Heart right ventricle (tissue), 16 donors: ENCODE results near the gene FRY. TPM values are rescaled to one million over a fixed set of nuclear protein-coding genes. Genes with fewer than 3 reads are reported as not detected.
A peak's percentile ranks its signal among the peaks of the same experiment; 100 is the strongest.

Source experiments
- ATAC-seq, 8 donors: fragments of 200-7000 bp; cut with Tn5 transposase; one replicate each; pipeline ENCODE4 v1.9.1; 2020; ENCODE audit warnings: mild to moderate bottlenecking in 8 of 8, moderate library complexity in 8 of 8, moderate number of reproducible peaks in 1 of 8
- DNase-seq, 2 donors: peaks; one replicate each; pipeline ENCODE4 v3.0.0-alpha.2; 2020
- H3K27ac ChIP-seq, 10 donors: fragments of 200-600 bp; sonication (generic) in 2 of 10; one replicate each; pipeline versions ENCODE4 v1.5.0 to v1.8.0; 2020 to 2022; ENCODE audit warnings: mild to moderate bottlenecking in 3 of 10
- H3K27me3 ChIP-seq, 7 donors: fragments of 200-600 bp; one replicate each; pipeline ENCODE4 v1.8.0; 2021 to 2022; ENCODE audit warnings: mild to moderate bottlenecking in 2 of 7
- H3K36me3 ChIP-seq, 9 donors: fragments of 200-600 bp; sonication (generic) in 1 of 9; one replicate each; pipeline versions ENCODE4 v1.5.0 to v1.8.0; 2020 to 2022; ENCODE audit warnings: mild to moderate bottlenecking in 2 of 9
- H3K4me1 ChIP-seq, 9 donors: fragments of 200-600 bp; sonication (generic) in 1 of 9; one replicate each; pipeline versions ENCODE4 v1.5.0 to v1.8.0; 2020 to 2022; ENCODE audit warnings: mild to moderate bottlenecking in 4 of 9
- H3K4me3 ChIP-seq, 10 donors: fragments of 200-600 bp; sonication (generic) in 2 of 10; one replicate each; pipeline versions ENCODE4 v1.5.0 to v1.8.0; 2020 to 2022; ENCODE audit warnings: mild to moderate bottlenecking in 7 of 10, moderate library complexity in 2 of 10
- H3K9me3 ChIP-seq, 11 donors: fragments of 200-600 bp in 10 of 11; sonication (generic) in 2 of 11; one replicate each; pipeline versions ENCODE4 v1.5.0 to v1.8.0; 2013 to 2022; ENCODE audit warnings: mild to moderate bottlenecking in 2 of 11, control low read depth in 1 of 11, moderate library complexity in 1 of 11
- CTCF ChIP-seq, 9 donors: fragments of 200-600 bp; sonication (generic) in 2 of 9; IDR thresholded peaks; one replicate each; pipeline versions ENCODE4 v1.5.0 to v1.8.0; 2021 to 2022; ENCODE audit warnings: antibody characterized with exemption in 9 of 9, mild to moderate bottlenecking in 5 of 9, moderate library complexity in 1 of 9
- WGBS, 2 donors: extraction: QIAGEN DNeasy Blood & Tissue Kit; methylation state at CpG; one replicate each; pipeline ENCODE4 v1.1.7; 2013; ENCODE audit warnings: inconsistent platforms in 1 of 2; 5-methylcytosine and 5-hydroxymethylcytosine counted together
- intact Hi-C, 10 donors: fragments of 100-400 bp; cut with DNase I; formaldehyde crosslinking; loops; one replicate each; pipeline versions ENCODE4 v1.11.1 to v1.14.2; 2022
- polyA plus RNA-seq, 2 donors: library from polyadenylated mRNA; stranded (reverse); fragments of 200-250 nt; gene quantifications; one replicate each; pipeline ENCODE4 v1.2.3, GENCODE V29; 2013
- total RNA-seq, 10 donors: library from RNA; stranded (reverse); fragmentation: NEBNext Ultra II Directional in 3 of 10; extraction: Animal tissue kit (Norgen Biotek cat#: 25700) in 3 of 10; gene quantifications; one replicate each; pipeline versions ENCODE4 v1.2.1 to v1.2.4, GENCODE V29; 2021 to 2023
- donor health status: Arrhythmogenic right ventricular cardiomyopathy.
- donor health status: ischemic (EF 13 %, LVEDD 7.1; RV severe dilation, severe dysfunction).
- donor health status: healthy with polysubstance abuse.
- donor health status: DM: no; HTN: yes; CAD: no.
- donor health status: DM: no; HTN: no; CAD: no.
- donor health status: ischemic (EF 25% LVEDD 6.9; RV normal size, moderate dysfunction).
- donor health status: ischemic (EF 25% LVEDD 5.7; RV mildly dilated, moderate dysfunction).
- donor health status: healthy.
- donor health status: DM: yes; HTN: yes; CAD: no.
- donor health status: Ischemic cardiomyopathy.
- donor health status: ischemic (EF 35%, LVEDD 5.7; RV mildly dilated, moderate dysfunction).
- donor health status: nonischemic (EF 11% LVEDD 7.7; RV severe dilation, severe dysfunction).
- donor health status: DM: yes; HTN: yes; CAD: no.
- donor health status: PGD.
- donor health status: ischemic (EF 29% LVEDD 5.4; RV normal size, mild dysfunction).
- donor health status: nonischemic (EF 23%, LVEDD 6.1; RV moderate dilation, normal function).

Gene FRY
- total and polyA plus RNA-seq, 12 donors, result 24.9 to 268 (median 207) TPM

- ATAC-seq (peak; percentile 85 to 96 (median 93)), DNase-seq (peak; percentile 58 to 91)
- Histone ChIP-seq H3K27ac (peak overlapping the region; percentile 36 to 92 (median 70)), H3K36me3 (peaks cover 0 to 79% (median 20%) of the 10 kb centered on the region in 9 donors), H3K27me3 (no peaks in the 10 kb centered on the region), H3K9me3 (no peaks in the 10 kb centered on the region), H3K4me3 (peak overlapping the region in 3 of 10 donors; percentile 6 to 27 (median 9)), H3K4me1 (peaks cover 14 to 99% (median 70%) of the 10 kb centered on the region in 9 donors)
- intact Hi-C loops, result no loop called here
- no peak for TF ChIP-seq CTCF (IDR thresholded peaks at IDR 0.05)
- 10 to 18% methylated on average over 9 of the region's 9 CpGs for WGBS, 2 donors
These were observed 230.0 kb downstream of the FRY start for GRCh38 chr13:32261567-32261966.

GRCh38 chr13:32262165-32262564, 230.6 kb downstream of the FRY start:
- WGBS, 2 donors, result 39 to 52% methylated on average over 3 of the region's 3 CpGs
- Histone ChIP-seq H3K36me3 (peaks cover 0 to 79% (median 26%) of the 10 kb centered on the region in 9 donors), H3K9me3 (no peaks in the 10 kb centered on the region), H3K27ac (peak overlapping the region; percentile 36 to 92 (median 70)), H3K27me3 (no peaks in the 10 kb centered on the region), H3K4me3 (peak overlapping the region in 3 of 10 donors; percentile 6 to 27 (median 9)), H3K4me1 (peaks cover 14 to 96% (median 65%) of the 10 kb centered on the region in 9 donors)
- TF ChIP-seq CTCF (IDR thresholded peaks at IDR 0.05), result no peak
- ATAC-seq (no peak), DNase-seq (no peak)
- intact Hi-C loops, result no loop called here

GRCh38 chr13:32262619-32263018, 231.0 kb downstream of the FRY start:
- no peaks in the 10 kb centered on the region for H3K27me3 ChIP-seq
- DNase-seq, result no peak
- no peaks in the 10 kb centered on the region for H3K9me3 ChIP-seq
- H3K27ac ChIP-seq, result peak overlapping the region; percentile 36 to 92 (median 70)
- peaks cover 14 to 92% (median 60%) of the 10 kb centered on the region in 9 donors for H3K4me1 ChIP-seq
- intact Hi-C loops, result no loop called here
- peaks cover 0 to 80% (median 31%) of the 10 kb centered on the region in 9 donors for H3K36me3 ChIP-seq
- no peak for TF ChIP-seq CTCF (IDR thresholded peaks at IDR 0.05)
- no peak overlapping the region for H3K4me3 ChIP-seq
- whole genome bisulfite sequencing, 2 donors, result 83 to 85% methylated on average over 1 of the region's 1 CpG
- ATAC-seq, result no peak

GRCh38 chr13:32264407-32264806, 232.8 kb downstream of the FRY start:
- peak overlapping the region in 1 of 10 donors; percentile 9 for H3K4me3 ChIP-seq
- DNase-seq, result peak; percentile 69 to 91
- H3K36me3 ChIP-seq, result peaks cover 0 to 80% (median 37%) of the 10 kb centered on the region in 9 donors
- H3K4me1 ChIP-seq, result peaks cover 14 to 77% (median 58%) of the 10 kb centered on the region in 9 donors
- TF ChIP-seq CTCF (IDR thresholded peaks at IDR 0.05), result no peak
- H3K27ac ChIP-seq, result peak overlapping the region; percentile 36 to 92 (median 78)
- peak; percentile 47 to 83 (median 71) for ATAC-seq
- intact Hi-C loops, result no loop called here
- no peaks in the 10 kb centered on the region for H3K27me3 ChIP-seq
- no peaks in the 10 kb centered on the region for H3K9me3 ChIP-seq
